HUES6 (cell line): ENCODE measurements around the gene KIRREL2.
"Not testable (repeated sequence)": the region's sequence is repeated elsewhere in the genome, so short reads cannot be mapped to it uniquely, and the experiment has no call there.

Experiments
- H3K27ac ChIP-seq: 2 replicates; pipeline ENCODE4 v1.7.0; 2013; ENCODE audit warnings: low read depth, mild to moderate bottlenecking, low read length, inconsistent platforms
- H3K27me3 ChIP-seq: 2 replicates; pipeline ENCODE4 v1.6.1; 2013; ENCODE audit warnings: low read length; ENCODE audit not compliant: control insufficient read depth, insufficient read depth
- H3K36me3 ChIP-seq: 2 replicates; pipeline ENCODE4 v1.6.1; 2013; ENCODE audit warnings: low read length; ENCODE audit not compliant: control insufficient read depth, insufficient read depth
- H3K4me1 ChIP-seq: 2 replicates; pipeline ENCODE4 v1.6.1; 2013; ENCODE audit warnings: low read length; ENCODE audit not compliant: control insufficient read depth, insufficient read depth
- H3K4me3 ChIP-seq: 2 replicates; pipeline ENCODE4 v1.5.1; 2013; ENCODE audit warnings: low read depth, low read length
- H3K9ac ChIP-seq: one replicate; pipeline ENCODE4 v1.6.1; 2013; ENCODE audit warnings: mild to moderate bottlenecking, low read length
- H3K9me3 ChIP-seq: 2 replicates; pipeline ENCODE4 v1.6.1; 2013; ENCODE audit warnings: low read depth, low read length; ENCODE audit not compliant: control insufficient read depth, insufficient read depth

Gene KIRREL2

GRCh38 chr19:35901854-35902661, 45.3 kb downstream of the KIRREL2 start, which contains the start of gene HCST:
HCST (plus strand) TSS chr19:35902529; CDS start chr19:35902594, 65 bp downstream.
- H3K27me3 ChIP-seq = peaks cover 6% of the 10 kb centered on the region
- peak within 1 kb of the TSS; percentile 69 for H3K4me3 ChIP-seq
- no peak within 1 kb of the TSS for H3K27ac ChIP-seq
- peaks cover 11% of the 10 kb centered on the region for H3K36me3 ChIP-seq
- peaks cover 25% of the 10 kb centered on the region for H3K4me1 ChIP-seq
- H3K9ac ChIP-seq = peak within 1 kb of the TSS; percentile 65
- H3K9me3 ChIP-seq = no peaks in the 10 kb centered on the region

GRCh38 chr19:35902870-35903475, 46.3 kb downstream of the KIRREL2 start:
- Histone ChIP-seq H3K36me3 (peaks cover 3% of the 10 kb centered on the region; the same call in 1 of the 2 replicates), H3K27me3 (peaks cover 6% of the 10 kb centered on the region), H3K4me3 (peak overlapping the region; percentile 69), H3K27ac (no peak overlapping the region), H3K9me3 (no peaks in the 10 kb centered on the region), H3K9ac (peak overlapping the region; percentile 65), H3K4me1 (peaks cover 29% of the 10 kb centered on the region)

- Histone ChIP-seq H3K36me3 (no peaks in the 10 kb centered on the region), H3K9ac (peak overlapping the region; percentile 65), H3K4me3 (peak overlapping the region; percentile 69), H3K4me1 (peaks cover 29% of the 10 kb centered on the region), H3K9me3 (no peaks in the 10 kb centered on the region), H3K27me3 (peaks cover 6% of the 10 kb centered on the region), H3K27ac (no peak overlapping the region)
These were observed 47.0 kb downstream of the KIRREL2 start for GRCh38 chr19:35903550-35904179.

GRCh38 chr19:35904311-35905068, 47.8 kb downstream of the KIRREL2 start:
- Histone ChIP-seq H3K9me3 (no peaks in the 10 kb centered on the region), H3K27ac (no peak overlapping the region), H3K27me3 (peaks cover 6% of the 10 kb centered on the region), H3K4me1 (peaks cover 34% of the 10 kb centered on the region), H3K9ac (no peak overlapping the region), H3K4me3 (no peak overlapping the region), H3K36me3 (no peaks in the 10 kb centered on the region)

GRCh38 chr19:35905178-35905727, 48.5 kb downstream of the KIRREL2 start:
- Histone ChIP-seq H3K4me1 (peaks cover 37% of the 10 kb centered on the region), H3K4me3 (no peak overlapping the region), H3K36me3 (no peaks in the 10 kb centered on the region), H3K27ac (no peak overlapping the region), H3K9me3 (no peaks in the 10 kb centered on the region), H3K9ac (no peak overlapping the region), H3K27me3 (peaks cover 6% of the 10 kb centered on the region)

GRCh38 chr19:35907377-35907745, 50.6 kb downstream of the KIRREL2 start:
- H3K9me3 ChIP-seq = no peaks in the 10 kb centered on the region
- H3K27ac ChIP-seq = no peak overlapping the region
- no peaks in the 10 kb centered on the region for H3K36me3 ChIP-seq
- H3K27me3 ChIP-seq = peaks cover 5% of the 10 kb centered on the region
- peaks cover 25% of the 10 kb centered on the region for H3K4me1 ChIP-seq
- no peak overlapping the region for H3K4me3 ChIP-seq
- no peak overlapping the region for H3K9ac ChIP-seq

- Histone ChIP-seq H3K9ac (no peak within 1 kb of the TSS), H3K4me1 (peaks cover 19% of the 10 kb centered on the region), H3K9me3 (no peaks in the 10 kb centered on the region), H3K4me3 (no peak within 1 kb of the TSS), H3K27ac (no peak within 1 kb of the TSS), H3K27me3 (no peaks in the 10 kb centered on the region; the same call in 1 of the 2 replicates), H3K36me3 (no peaks in the 10 kb centered on the region)
These were observed 51.3 kb downstream of the KIRREL2 start, which contains the start of gene TYROBP for GRCh38 chr19:35908010-35908441. TYROBP (minus strand) TSS chr19:35908295; CDS start chr19:35908228, 67 bp downstream.

GRCh38 chr19:35908973-35909683, 52.4 kb downstream of the KIRREL2 start:
- H3K4me3 ChIP-seq = no peak overlapping the region
- peaks cover 15% of the 10 kb centered on the region for H3K4me1 ChIP-seq
- H3K36me3 ChIP-seq = no peaks in the 10 kb centered on the region
- no peaks in the 10 kb centered on the region for H3K27me3 ChIP-seq
- no peaks in the 10 kb centered on the region for H3K9me3 ChIP-seq
- no peak overlapping the region for H3K27ac ChIP-seq
- H3K9ac ChIP-seq = no peak overlapping the region

GRCh38 chr19:35909684-35910035, 52.9 kb downstream of the KIRREL2 start:
- H3K4me3 ChIP-seq = no peak overlapping the region
- no peak overlapping the region for H3K27ac ChIP-seq
- peaks cover 15% of the 10 kb centered on the region for H3K4me1 ChIP-seq
- H3K9me3 ChIP-seq = no peaks in the 10 kb centered on the region
- H3K9ac ChIP-seq = no peak overlapping the region
- no peaks in the 10 kb centered on the region for H3K27me3 ChIP-seq
- no peaks in the 10 kb centered on the region for H3K36me3 ChIP-seq

GRCh38 chr19:35910355-35910754, 53.6 kb downstream of the KIRREL2 start:
- H3K4me1 ChIP-seq = peaks cover 15% of the 10 kb centered on the region
- not testable (repeated sequence) for H3K27me3 ChIP-seq, H3K9ac ChIP-seq

More at GRCh38 chr19:35910355-35910754, 53.6 kb downstream of the KIRREL2 start:
- not testable (repeated sequence) for H3K27ac ChIP-seq, H3K9me3 ChIP-seq, H3K36me3 ChIP-seq, H3K4me3 ChIP-seq
